GM12878 (cell line): ENCODE results near the gene MYD88. TPM values are rescaled to one million over a fixed set of nuclear protein-coding genes. Genes with fewer than 3 reads are reported as not detected.

Source experiments
- ATAC-seq: fragments of 200-7000 bp; cut with Tn5 transposase; 3 replicates; pipeline ENCODE4 v1.9.1; 2020; ENCODE audit warnings: mild to moderate bottlenecking, moderate library complexity
- BruUV-seq: library from RNA; stranded (reverse); fragments of 400-500 nt; replicated peaks from 2 replicates; lab custom pipeline; 2021; lab: Mats Ljungman, UMichigan
- CTCF ChIA-PET: fragments of 300-600 bp; sonication (Branson Sonifier 250); formaldehyde crosslinking; extraction: SDS; loops from one replicate; lab custom pipeline; 2021; ENCODE audit warnings: inconsistent platforms; lab: Yijun Ruan, JAX
- POLR2A ChIA-PET: fragments of 350-600 bp; formaldehyde crosslinking; extraction: SDS; loops from one replicate; lab custom pipeline; 2021; ENCODE audit warnings: inconsistent platforms; lab: Charles Lee
- RAD21 ChIA-PET: fragments of 300-600 bp; sonication (Branson Sonifier 250); formaldehyde crosslinking; loops from one replicate; lab custom pipeline; 2023; ENCODE audit warnings: antibody characterized with exemption; ENCODE audit not compliant: unreplicated experiment; lab: Charles Lee
- SMC1A ChIA-PET: fragments of 300-600 bp; sonication (Branson Sonifier 250); formaldehyde crosslinking; loops from one replicate; lab custom pipeline; 2023; ENCODE audit not compliant: unreplicated experiment, uncharacterized antibody; lab: Charles Lee
- DNase-seq: peaks from one replicate; pipeline ENCODE4 v3.0.0-alpha.2; 2011; ENCODE audit warnings: low read depth, low spot score
- FAIRE-seq: peaks from 3 replicates; lab custom pipeline; 2011; peaks lifted over from hg19 to GRCh38; lab: Jason Lieb, UNC
- H2AFZ ChIP-seq: 2 replicates; pipeline ENCODE4 v1.6.0; 2011; ENCODE audit warnings: low read depth, low read length, control low read depth; ENCODE audit not compliant: control insufficient read depth
- H3K27ac ChIP-seq: 2 replicates; pipeline ENCODE4 v1.5.1; 2011; ENCODE audit warnings: control low read depth; ENCODE audit not compliant: control insufficient read depth, insufficient read depth
- H3K27me3 ChIP-seq, 2 experiments: replicated peaks in 1 of 2; 2 replicates each; pipeline versions ENCODE4 v1.6.0 to v1.6.1; 2011; ENCODE audit warnings: low read length in 1 of 2; ENCODE audit not compliant: control insufficient read depth in 2 of 2, insufficient read depth in 2 of 2
- H3K36me3 ChIP-seq, 2 experiments: 2 replicates each; pipeline ENCODE4 v1.5.1; 2011; ENCODE audit warnings: low read length in 1 of 2; ENCODE audit not compliant: control insufficient read depth in 2 of 2, insufficient read depth in 2 of 2
- H3K4me1 ChIP-seq: 2 replicates; pipeline ENCODE4 v1.6.1; 2011; ENCODE audit warnings: mild to moderate bottlenecking, low read length, moderate library complexity, mixed read lengths; ENCODE audit not compliant: control insufficient read depth, insufficient read depth
- H3K4me2 ChIP-seq: 2 replicates; pipeline ENCODE4 v1.6.0; 2011; ENCODE audit warnings: control low read depth; ENCODE audit not compliant: control insufficient read depth, insufficient read depth
- H3K4me3 ChIP-seq: fragments of 200-600 bp; sonication (generic); 2 replicates; pipeline ENCODE4 v1.5.1; 2016
- H3K79me2 ChIP-seq: 2 replicates; pipeline ENCODE4 v1.6.0; 2011; ENCODE audit warnings: low read length; ENCODE audit not compliant: control insufficient read depth, insufficient read depth
- H3K9ac ChIP-seq: 2 replicates; pipeline ENCODE4 v1.8.0; 2011; ENCODE audit warnings: low read length, control low read depth, mixed read lengths; ENCODE audit not compliant: control insufficient read depth, insufficient read depth
- H3K9me3 ChIP-seq: replicated peaks from 3 replicates; pipeline ENCODE4 v1.5.1; 2011; ENCODE audit warnings: mild to moderate bottlenecking, low read length; ENCODE audit not compliant: control insufficient read depth, insufficient read depth
- H4K20me1 ChIP-seq: 2 replicates; pipeline ENCODE4 v1.6.0; 2011; ENCODE audit not compliant: control insufficient read depth, insufficient read depth
- ASH2L ChIP-seq: fragments of 300-600, 200-600 bp; sonication (generic); IDR thresholded peaks from 2 replicates; pipeline ENCODE4 v1.6.1; 2017; ENCODE audit warnings: low read depth, mild to moderate bottlenecking, borderline replicate concordance
- CTCF ChIP-seq, 3 experiments: IDR thresholded peaks in 2 of 3; conservative IDR thresholded peaks in 1 of 3; 2 replicates each; pipeline ENCODE4 v1.5.1; 2011; ENCODE audit warnings: low read depth in 3 of 3, low read length in 3 of 3, mild to moderate bottlenecking in 3 of 3, control low read depth in 2 of 3, moderate library complexity in 2 of 3, inconsistent platforms in 1 of 3, mixed read lengths in 1 of 3; ENCODE audit not compliant: control insufficient read depth in 2 of 3, insufficient read depth in 1 of 3; ENCODE audit errors: extremely low read depth in 1 of 3
- DPF2 ChIP-seq: fragments of 450-650 bp; IDR thresholded peaks from 2 replicates; pipeline ENCODE4 v1.6.1; 2017; ENCODE audit warnings: mild to moderate bottlenecking
- GATAD2B ChIP-seq: fragments of 450-650 bp; conservative IDR thresholded peaks from 2 replicates; pipeline ENCODE4 v1.6.1; 2017; ENCODE audit warnings: low read depth, mild to moderate bottlenecking, moderate library complexity
- JUNB ChIP-seq: IDR thresholded peaks from 2 replicates; pipeline ENCODE4 v1.6.1; 2016; ENCODE audit warnings: antibody characterized with exemption, mild to moderate bottlenecking
- NKRF ChIP-seq: fragments of 450-650 bp; conservative IDR thresholded peaks from 2 replicates; pipeline ENCODE4 v1.6.1; 2017; ENCODE audit warnings: mild to moderate bottlenecking, moderate library complexity
- NRF1 ChIP-seq: conservative IDR thresholded peaks from 2 replicates; pipeline ENCODE4 v1.6.1; 2011; ENCODE audit warnings: mild to moderate bottlenecking, low read depth, low read length, improper control_type of control experiment
- REST ChIP-seq: IDR thresholded peaks from 2 replicates; pipeline ENCODE4 v1.6.1; 2012; ENCODE audit warnings: mild to moderate bottlenecking, low read depth, low read length
- RUNX3 ChIP-seq: IDR thresholded peaks from 2 replicates; pipeline ENCODE4 v1.6.1; 2012; ENCODE audit warnings: low read length, inconsistent platforms
- ZNF207 ChIP-seq: fragments of 450-650 bp; IDR thresholded peaks from 2 replicates; pipeline ENCODE4 v1.6.1; 2014; ENCODE audit warnings: antibody characterized with exemption, mild to moderate bottlenecking, borderline replicate concordance
- WGBS: methylation state at CpG from one replicate; pipeline ENCODE4 v1.1.6; 2016; ENCODE audit warnings: low lambda C conversion rate; ENCODE audit not compliant: insufficient replicate concordance, insufficient coverage; ENCODE audit errors: missing lambda C conversion rate; 5-methylcytosine and 5-hydroxymethylcytosine counted together
- in situ Hi-C: fragments of 300-500 bp; cut with MboI; formaldehyde crosslinking; loops from 9 replicates; pipeline ENCODE4 v1.14.3; 2018; ENCODE audit warnings: mixed read lengths
- intact Hi-C: fragments of 100-400 bp; cut with micrococcal nuclease; formaldehyde crosslinking; loops from one replicate; pipeline ENCODE4 v1.14.2; 2022; ENCODE audit not compliant: unreplicated experiment
- polyA plus RNA-seq, 11 experiments: library from polyadenylated mRNA; depleted of rRNA in 4 of 11; unstranded in 6 of 11; stranded (reverse) in 5 of 11; fragments of >200 nt; fragmentation: Nextera tagmentation in 4 of 11; fragmentation: Illumina TruSeq in 1 of 11; extraction: Ambion mirVana in 4 of 11; extraction: Trizol in 1 of 11; gene quantifications; 1 replicate in 1 of 11; 2 replicates in 10 of 11; pipeline versions ENCODE4 v1.2.1 to v1.2.3, GENCODE V29; 2011 to 2016; ENCODE audit warnings: inconsistent platforms in 2 of 11, missing spikeins in 2 of 11, low read depth in 1 of 11
- total RNA-seq, 4 experiments: library from RNA; depleted of rRNA in 3 of 4; stranded (reverse); fragments of >200 nt in 3 of 4; fragmentation: Illumina TruSeq in 1 of 4; extraction: Trizol in 1 of 4; gene quantifications; 2 replicates each; pipeline versions ENCODE4 v1.2.1 to v1.2.3, GENCODE V29; 2013 to 2021

Gene MYD88
- total and polyA plus RNA-seq, 10 of the 15 experiments (the other 5 are each of a cell fraction or from before 2014, with no cell fraction given): 5.5 to 84.8 (median 67.5) TPM

DNA sequence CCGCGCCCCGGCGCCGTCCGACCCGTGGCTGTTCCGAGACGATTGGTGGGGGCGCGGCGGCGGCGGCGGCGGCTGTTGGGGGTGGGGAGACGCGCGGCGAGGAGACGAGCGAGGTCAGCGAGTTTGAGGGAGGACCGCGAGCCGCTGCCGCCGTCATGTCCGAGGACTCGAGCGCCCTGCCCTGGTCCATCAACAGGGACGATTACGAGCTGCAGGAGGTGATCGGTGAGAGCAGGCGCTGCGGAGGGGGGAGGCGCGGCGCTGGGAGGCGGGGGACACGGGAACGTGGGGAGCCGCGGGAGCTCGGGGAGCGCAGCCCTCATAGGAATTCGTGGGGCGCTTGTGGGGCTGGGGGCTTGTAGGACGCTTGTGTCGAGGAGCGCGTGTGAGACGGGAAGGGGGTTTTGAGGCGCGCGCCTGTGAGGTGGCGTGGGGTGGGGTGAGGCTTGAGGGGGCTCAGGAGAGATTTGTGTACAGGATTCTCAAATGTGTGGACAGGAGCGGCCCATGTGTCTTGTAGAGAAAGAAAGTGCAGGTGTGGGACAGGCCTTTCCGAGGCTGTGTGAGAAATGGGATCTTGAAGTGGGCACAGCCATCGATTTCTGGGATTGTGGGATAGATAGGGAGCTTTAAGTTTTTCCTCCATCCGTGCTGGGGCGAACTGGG lies 27.4 kb downstream of the MYD88 start:
- intact Hi-C loops (loop anchor here (1.0 to 5.0 kb wide), 2 partner anchors 28 to 46 kb away; partner anchors contain the start of gene MYD88), in situ Hi-C loops (no loop called here)
- peak overlapping the region; percentile 92 for H3K9ac ChIP-seq
- FAIRE-seq (no peak), DNase-seq (no peak), ATAC-seq (peak; percentile 1; the same call in 2 of the 3 replicates)
- H3K9me3 ChIP-seq: peaks cover 2% of the 10 kb centered on the region; the same call in 1 of the 3 replicates
- TF ChIP-seq ZNF207 (no peak), JUNB (no peak), RUNX3 (peak; percentile 17; the same call in 1 of the 2 replicates), CTCF (IDR thresholded peaks at IDR 0.05 in 2 of 3, conservative IDR thresholded peaks at IDR 0.05 in 1 of 3; ENCODE audit: control insufficient read depth in 2 of 3, extremely low read depth in 1 of 3, insufficient read depth in 1 of 3, low read depth in 3 of 3, low read length in 3 of 3) (no peak), REST (no peak), DPF2 (peak; percentile 38), ASH2L (peak; percentile 83; the same call in 1 of the 2 replicates), NKRF (peak; percentile 95; the same call in 1 of the 2 replicates), NRF1 (no peak), GATAD2B (peak; percentile 96; the same call in 1 of the 2 replicates)
- H3K27me3 ChIP-seq: no peaks in the 10 kb centered on the region
- no TSS peak for BruUV-seq
- no peaks in the 10 kb centered on the region for H3K36me3 ChIP-seq
- CTCF ChIA-PET: interaction anchor here (1.2 to 6.1 kb wide), 6 partner anchors 12 to 45 kb away, joined by 3 to 74 read pairs (median 26); partner anchors contain the start of genes ACAA1 and MYD88
- POLR2A ChIA-PET: interaction anchor here (1.1 to 6.1 kb wide), 7 partner anchors 11 to 127 kb away, joined by 3 to 146 read pairs (median 5); partner anchors contain the start of genes ACAA1, DLEC1 and MYD88
- H4K20me1 ChIP-seq: 0 out of 2 replicates have a peak, but pooled peaks cover 4% of the 10 kb centered on the region
- H3K4me2 ChIP-seq: peak overlapping the region; percentile 91
- H3K4me3 ChIP-seq: peak overlapping the region; percentile 92
- RAD21 ChIA-PET: interaction anchor here (0.8 to 5.5 kb wide), 7 partner anchors 8 to 181 kb away, joined by 3 to 62 read pairs (median 10); partner anchors contain the start of genes ACAA1, MYD88 and XYLB
- H2AFZ ChIP-seq: peak overlapping the region; percentile 100; the same call in 1 of the 2 replicates
- WGBS: under 1% methylated on average over 42 of the region's 62 CpGs
- H3K79me2 ChIP-seq: peaks cover 55% of the 10 kb centered on the region
- SMC1A ChIA-PET: interaction anchor here (1.1 to 5.8 kb wide), 8 partner anchors 8 to 180 kb away, joined by 3 to 92 read pairs (median 5); partner anchors contain the start of genes ACAA1, MYD88 and XYLB
- peaks cover 4% of the 10 kb centered on the region; the same call in 1 of the 2 replicates for H3K4me1 ChIP-seq
- H3K27ac ChIP-seq: peak overlapping the region; percentile 100
